ENCODE results near the gene TSC22D4. TPM values are rescaled to one million over a fixed set of nuclear protein-coding genes. Genes with fewer than 3 reads are reported as not detected.

The TSC22D4 gene
- total and polyA plus RNA-seq, 9 of the 15 experiments (the other 6 are each of a cell fraction or from before 2014, with no cell fraction given): 0.37 to 107 (median 28.7) TPM

GRCh38 chr7:100483722-100484672, 5.0 kb upstream of the TSC22D4 start, which contains the start of gene NYAP1 (continued):
- no peak for TF ChIP-seq NEUROD1 (IDR thresholded peaks at IDR 0.05; ENCODE audit: borderline replicate concordance, low read depth, low read length, partially characterized antibody)
- TF ChIP-seq MYNN (IDR thresholded peaks at IDR 0.05): no peak
- TF ChIP-seq MYNN (CRISPR knock-in tag; IDR thresholded peaks at IDR 0.05): no peak
- no peak for TF ChIP-seq SNRNP70 (optimal IDR thresholded peaks at IDR 0.05; ENCODE audit: low read depth, low read length)
- TF ChIP-seq ZNF444 (CRISPR knock-in tag; IDR thresholded peaks at IDR 0.05): no peak
- TF ChIP-seq ZNF263 (CRISPR knock-in tag; IDR thresholded peaks at IDR 0.05; ENCODE audit: borderline replicate concordance): no peak
- no peak for TF ChIP-seq HMGN3 (IDR thresholded peaks at IDR 0.05; ENCODE audit: borderline replicate concordance, extremely low read depth, insufficient read length, low read depth, low read length)
- 0 out of 2 replicates have a peak, but pooled peaks have one; percentile 5 for TF ChIP-seq ZBTB1 (CRISPR knock-in tag; IDR thresholded peaks at IDR 0.05; ENCODE audit: borderline replicate concordance, low read depth)
- TF ChIP-seq ARHGAP35 (IDR thresholded peaks at IDR 0.05; ENCODE audit: partially characterized antibody): no peak
- TF ChIP-seq ZNF639 (CRISPR knock-in tag; conservative IDR thresholded peaks at IDR 0.05 in 1 of 2, IDR thresholded peaks at IDR 0.05 in 1 of 2): peak in 1 of 2 experiments; percentile 84; a peak in 1 of 4 replicates
- TF ChIP-seq ZNF24 (IDR thresholded peaks at IDR 0.05): no peak
- peak; percentile 39; the same call in 1 of the 2 replicates for TF ChIP-seq ZEB2 (IDR thresholded peaks at IDR 0.05)
- no peak for TF ChIP-seq ZNF224 (CRISPR knock-in tag; IDR thresholded peaks at IDR 0.05)
- no peak for TF ChIP-seq CBFB (CRISPR knock-in tag; IDR thresholded peaks at IDR 0.05)
- TF ChIP-seq MTF1 (CRISPR knock-in tag; IDR thresholded peaks at IDR 0.05; ENCODE audit: borderline replicate concordance): no peak
- TF ChIP-seq FOSL1 (tag; conservative IDR thresholded peaks at IDR 0.05): no peak
- TF ChIP-seq NCOA2 (IDR thresholded peaks at IDR 0.05; ENCODE audit: partially characterized antibody in 2 of 2): no peak
- no peak for TF ChIP-seq NR4A1 (CRISPR knock-in tag; IDR thresholded peaks at IDR 0.05)
- no peak for TF ChIP-seq NR4A1 (tag; IDR thresholded peaks at IDR 0.05)
- TF ChIP-seq BDP1 (IDR thresholded peaks at IDR 0.05; ENCODE audit: insufficient read depth, insufficient read length): no peak
- no peak for TF ChIP-seq ZBTB49 (CRISPR knock-in tag; IDR thresholded peaks at IDR 0.05; ENCODE audit: borderline replicate concordance)
- TF ChIP-seq DEAF1 (CRISPR knock-in tag; IDR thresholded peaks at IDR 0.05): no peak
- TF ChIP-seq KDM4B (IDR thresholded peaks at IDR 0.05; ENCODE audit: borderline replicate concordance in 2 of 2, low read depth in 1 of 2): no peak

Measured in K562 (cell line).